Stimulated activated CD8-positive, alpha-beta memory T cell treated with anti-CD3 and anti-CD28 coated beads, Interleukin-4, amount 100 ng/mL, for 24 hours (primary cell): ENCODE results near the gene TPGS1.
A peak's percentile ranks its signal among the peaks of the same experiment; 100 is the strongest.

Experiments
- DNase-seq: peaks from one replicate; pipeline ENCODE4 v3.0.0-alpha.2; 2020; ENCODE audit warnings: low read depth

The TPGS1 gene

GRCh38 chr19:539429-540030 lies 32.2 kb downstream of the TPGS1 start:
- DNase-seq = no peak

- DNase-seq = no peak
Observed at GRCh38 chr19:540867-541637, 33.8 kb downstream of the TPGS1 start.

- DNase-seq = no peak
Observed at GRCh38 chr19:541699-542098, 34.4 kb downstream of the TPGS1 start.

GRCh38 chr19:542173-542866 lies 35.0 kb downstream of the TPGS1 start:
- DNase-seq = no peak

GRCh38 chr19:543910-544608 lies 36.8 kb downstream of the TPGS1 start, which contains the start of gene GZMM:
GZMM (plus strand) TSS chr19:544053; CDS start chr19:544072, 19 bp downstream.
- DNase-seq = peak; percentile 69

- no peak for DNase-seq
Observed at GRCh38 chr19:547117-547516, 39.8 kb downstream of the TPGS1 start.

GRCh38 chr19:547836-548720 lies 40.8 kb downstream of the TPGS1 start:
- DNase-seq = no peak

GRCh38 chr19:548886-549830 lies 41.9 kb downstream of the TPGS1 start:
- DNase-seq = no peak

- DNase-seq = no peak
Observed at GRCh38 chr19:554817-555216, 47.5 kb downstream of the TPGS1 start.

GRCh38 chr19:555474-555808 lies 48.1 kb downstream of the TPGS1 start:
- no peak for DNase-seq

- no peak for DNase-seq
Observed at GRCh38 chr19:556611-557382, 49.5 kb downstream of the TPGS1 start.

- DNase-seq = no peak
Observed at GRCh38 chr19:558770-559439, 51.6 kb downstream of the TPGS1 start.

- no peak for DNase-seq
Observed at GRCh38 chr19:560121-560520, 52.8 kb downstream of the TPGS1 start.

- DNase-seq = no peak
Observed at GRCh38 chr19:566403-566802, 59.1 kb downstream of the TPGS1 start.

- DNase-seq = no peak
Observed at GRCh38 chr19:566844-567243, 59.5 kb downstream of the TPGS1 start.

- no peak for DNase-seq
Observed at GRCh38 chr19:567296-567900, 60.1 kb downstream of the TPGS1 start.
